Transverse colon (tissue), 4 donors: ENCODE data around the gene ACP4.

ENCODE experiments used
- CTCF ChIP-seq, 5 experiments: fragments of 200-600 bp in 3 of 5; fragments of 450-650 bp in 2 of 5; sonication (generic) in 3 of 5; IDR thresholded peaks; 1 replicate in 2 of 5; 2 replicates in 3 of 5; pipeline ENCODE4 v1.5.1; 2016 to 2017; ENCODE audit warnings: antibody characterized with exemption in 5 of 5, inconsistent platforms in 3 of 5, mild to moderate bottlenecking in 2 of 5, moderate library complexity in 1 of 5
- EP300 ChIP-seq: sonication (generic); formaldehyde crosslinking; IDR thresholded peaks from one replicate; pipeline ENCODE4 v1.6.1; 2017; ENCODE audit warnings: antibody characterized with exemption, low read depth
- POLR2A ChIP-seq: fragments of 450-650 bp; IDR thresholded peaks from one replicate; pipeline ENCODE4 v1.6.1; 2016; ENCODE audit warnings: antibody characterized with exemption, mild to moderate bottlenecking, moderate library complexity
- POLR2AphosphoS5 ChIP-seq, 3 donors: sonication (generic); formaldehyde crosslinking; IDR thresholded peaks; one replicate each; pipeline ENCODE4 v1.6.1; 2016; ENCODE audit warnings: antibody characterized with exemption in 3 of 3

GRCh38 chr19:50745221-50745620 is 45.0 kb upstream of the ACP4 start:
- no peak for TF ChIP-seq POLR2A
- no peak for TF ChIP-seq CTCF (IDR thresholded peaks at IDR 0.05)
- TF ChIP-seq EP300: no peak
- no peak for TF ChIP-seq POLR2AphosphoS5 (IDR thresholded peaks at IDR 0.05)
